HEK293 (cell line): Measurements from ENCODE around the gene NOS1AP.

Experiments used
- CTCF ChIP-seq: fragments of 450-650 bp; formaldehyde crosslinking; IDR thresholded peaks from 2 replicates; pipeline ENCODE4 v1.5.1; 2016; ENCODE audit warnings: missing biosample characterization, missing genetic modification characterization
- YY1 ChIP-seq: fragments of 450-650 bp; formaldehyde crosslinking; IDR thresholded peaks from 2 replicates; pipeline ENCODE4 v1.5.1; 2018; ENCODE audit warnings: missing biosample characterization, missing genetic modification characterization
- ZBTB8A ChIP-seq: fragments of 450-650 bp; formaldehyde crosslinking; IDR thresholded peaks from 2 replicates; pipeline ENCODE4 v1.5.1; 2016; ENCODE audit warnings: missing biosample characterization, missing genetic modification characterization
- ZNF112 ChIP-seq: fragments of 450-650 bp; formaldehyde crosslinking; IDR thresholded peaks from 2 replicates; pipeline ENCODE4 v1.5.0; 2017; ENCODE audit warnings: missing biosample characterization, missing genetic modification characterization
- ZNF121 ChIP-seq: fragments of 450-650 bp; formaldehyde crosslinking; IDR thresholded peaks from 2 replicates; pipeline ENCODE4 v1.5.1; 2016; ENCODE audit warnings: missing biosample characterization, missing genetic modification characterization
- ZNF184 ChIP-seq: fragments of 450-650 bp; IDR thresholded peaks from 2 replicates; pipeline ENCODE4 v1.5.1; 2018; ENCODE audit warnings: missing biosample characterization, mild to moderate bottlenecking, missing genetic modification characterization
- ZNF416 ChIP-seq: fragments of 450-650 bp; formaldehyde crosslinking; IDR thresholded peaks from 2 replicates; pipeline ENCODE4 v1.5.1; 2016; ENCODE audit warnings: missing biosample characterization, missing genetic modification characterization
- TF ChIP-seq, protein P1 (sequence below): fragments of 450-650 bp; formaldehyde crosslinking; IDR thresholded peaks from 2 replicates; pipeline ENCODE4 v1.5.1; 2016; ENCODE audit warnings: missing biosample characterization, missing genetic modification characterization

DNA sequence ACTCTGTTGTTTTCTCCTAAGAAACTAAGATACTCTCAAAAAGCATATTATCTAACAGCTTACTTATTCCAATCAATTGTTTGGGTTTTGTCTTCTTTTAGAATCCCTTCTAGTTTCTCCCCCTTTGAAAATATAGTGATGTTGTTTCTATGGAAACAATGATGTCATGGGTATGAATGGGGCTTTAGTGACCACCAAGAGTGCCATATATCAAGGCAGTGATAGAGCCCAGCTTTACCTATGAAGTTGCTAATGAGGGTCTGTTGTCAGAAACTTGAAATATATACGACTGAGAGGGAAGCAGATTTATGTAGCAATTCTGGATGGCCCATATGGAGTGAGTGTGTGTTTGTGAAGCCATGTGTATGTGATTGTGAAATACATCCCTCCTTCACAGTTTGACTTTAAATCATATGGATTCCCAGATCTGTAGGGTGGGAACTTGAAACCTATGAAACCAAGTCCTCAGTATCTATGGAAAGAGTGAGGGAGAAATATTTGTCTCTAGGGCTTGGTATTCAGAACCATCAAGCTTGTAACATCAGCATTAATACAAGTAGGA lies 190.5 kb downstream of the NOS1AP start:
- TF ChIP-seq CTCF (tag by site-specific recombination) (no peak), ZNF121 (tag by site-specific recombination) (no peak), ZBTB8A (no peak), ZNF416 (tag by site-specific recombination) (no peak), YY1 (tag by site-specific recombination) (no peak), ZNF112 (no peak), ZNF184 (tag by site-specific recombination) (no peak)
- TF ChIP-seq, protein P1, sequence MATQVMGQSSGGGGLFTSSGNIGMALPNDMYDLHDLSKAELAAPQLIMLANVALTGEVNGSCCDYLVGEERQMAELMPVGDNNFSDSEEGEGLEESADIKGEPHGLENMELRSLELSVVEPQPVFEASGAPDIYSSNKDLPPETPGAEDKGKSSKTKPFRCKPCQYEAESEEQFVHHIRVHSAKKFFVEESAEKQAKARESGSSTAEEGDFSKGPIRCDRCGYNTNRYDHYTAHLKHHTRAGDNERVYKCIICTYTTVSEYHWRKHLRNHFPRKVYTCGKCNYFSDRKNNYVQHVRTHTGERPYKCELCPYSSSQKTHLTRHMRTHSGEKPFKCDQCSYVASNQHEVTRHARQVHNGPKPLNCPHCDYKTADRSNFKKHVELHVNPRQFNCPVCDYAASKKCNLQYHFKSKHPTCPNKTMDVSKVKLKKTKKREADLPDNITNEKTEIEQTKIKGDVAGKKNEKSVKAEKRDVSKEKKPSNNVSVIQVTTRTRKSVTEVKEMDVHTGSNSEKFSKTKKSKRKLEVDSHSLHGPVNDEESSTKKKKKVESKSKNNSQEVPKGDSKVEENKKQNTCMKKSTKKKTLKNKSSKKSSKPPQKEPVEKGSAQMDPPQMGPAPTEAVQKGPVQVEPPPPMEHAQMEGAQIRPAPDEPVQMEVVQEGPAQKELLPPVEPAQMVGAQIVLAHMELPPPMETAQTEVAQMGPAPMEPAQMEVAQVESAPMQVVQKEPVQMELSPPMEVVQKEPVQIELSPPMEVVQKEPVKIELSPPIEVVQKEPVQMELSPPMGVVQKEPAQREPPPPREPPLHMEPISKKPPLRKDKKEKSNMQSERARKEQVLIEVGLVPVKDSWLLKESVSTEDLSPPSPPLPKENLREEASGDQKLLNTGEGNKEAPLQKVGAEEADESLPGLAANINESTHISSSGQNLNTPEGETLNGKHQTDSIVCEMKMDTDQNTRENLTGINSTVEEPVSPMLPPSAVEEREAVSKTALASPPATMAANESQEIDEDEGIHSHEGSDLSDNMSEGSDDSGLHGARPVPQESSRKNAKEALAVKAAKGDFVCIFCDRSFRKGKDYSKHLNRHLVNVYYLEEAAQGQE (tag by site-specific recombination), result no peak
